ENCODE measurements around the gene SLC3A2. TPM values are rescaled to one million over a fixed set of nuclear protein-coding genes. Genes with fewer than 3 reads are reported as not detected.

The SLC3A2 gene
- total and polyA plus RNA-seq, 2 of the 13 experiments (the other 11 are each of a cell fraction or from before 2014, with no cell fraction given) = 213 to 226 TPM

GRCh38 chr11:62832336-62833234 is 48.1 kb upstream of the SLC3A2 start, which contains the start of gene TEX54 (continued):
- TF ChIP-seq PRMT3 (CRISPR knock-in tag; IDR thresholded peaks at IDR 0.05; ENCODE audit: borderline replicate concordance, low read depth) = no peak
- no peak for TF ChIP-seq RNF219 (CRISPR knock-in tag; IDR thresholded peaks at IDR 0.05)
- TF ChIP-seq RFXANK (CRISPR knock-in tag; IDR thresholded peaks at IDR 0.05) = no peak
- TF ChIP-seq ZKSCAN5 (CRISPR knock-in tag; IDR thresholded peaks at IDR 0.05) = no peak
- TF ChIP-seq NR2C2 (CRISPR knock-in tag; IDR thresholded peaks at IDR 0.05; ENCODE audit: borderline replicate concordance) = no peak
- no peak for TF ChIP-seq SRSF1 (optimal IDR thresholded peaks at IDR 0.05; ENCODE audit: low read depth, low read length)
- TF ChIP-seq NFKB2 (CRISPR knock-in tag; IDR thresholded peaks at IDR 0.05; ENCODE audit: borderline replicate concordance) = 0 out of 2 replicates have a peak, but pooled peaks have one; percentile 27
- 0 out of 2 replicates have a peak, but pooled peaks have one; percentile 72 for TF ChIP-seq ZC3H13 (CRISPR knock-in tag; IDR thresholded peaks at IDR 0.05)
- no peak for TF ChIP-seq ZMAT3 (CRISPR knock-in tag; conservative IDR thresholded peaks at IDR 0.05)
- no peak for TF ChIP-seq ZGPAT (CRISPR knock-in tag; IDR thresholded peaks at IDR 0.05)
- TF ChIP-seq ZNF446 (CRISPR knock-in tag; IDR thresholded peaks at IDR 0.05) = no peak
- 0 out of 2 replicates have a peak, but pooled peaks have one; percentile 7 for TF ChIP-seq ZNF704 (CRISPR knock-in tag; IDR thresholded peaks at IDR 0.05; ENCODE audit: borderline replicate concordance)
- no peak; the same call in 1 of the 2 replicates for TF ChIP-seq ZNF639 (CRISPR knock-in tag; conservative IDR thresholded peaks at IDR 0.05)
- TF ChIP-seq ZNF281 (CRISPR knock-in tag; IDR thresholded peaks at IDR 0.05; ENCODE audit: borderline replicate concordance) = no peak
- no peak for TF ChIP-seq BRCA1 (CRISPR knock-in tag; IDR thresholded peaks at IDR 0.05)
